ENCODE data around the gene DHH.

DNA sequence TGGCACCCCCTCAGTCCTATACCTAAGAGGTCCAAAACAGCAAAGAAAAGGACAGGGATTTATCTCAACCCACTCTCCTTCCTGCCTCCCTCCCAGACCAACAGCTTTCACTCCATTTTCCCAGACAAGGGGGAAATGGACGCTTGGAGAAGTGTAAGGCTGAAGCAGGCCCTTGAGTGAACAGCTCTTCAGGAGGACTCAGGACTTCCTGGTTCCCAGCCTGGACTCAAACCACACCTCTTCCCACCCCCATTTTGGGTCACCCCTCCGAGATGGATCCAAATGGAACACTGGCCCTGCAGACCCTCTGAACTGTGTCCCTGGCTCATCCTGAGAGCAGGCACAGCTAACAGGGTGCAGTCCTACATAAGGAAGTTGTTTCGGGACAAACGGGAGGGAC lies 36.7 kb downstream of the DHH start:
- no peak for TF ChIP-seq EZH2 (IDR thresholded peaks at IDR 0.05)
- no peak for TF ChIP-seq POLR2AphosphoS5 (IDR thresholded peaks at IDR 0.05; ENCODE audit: borderline replicate concordance, low read depth, low read length)
